NCI-H2171 treated with DMSO at 0.1 percent for 48 hours (cell line): Measurements from ENCODE around the gene TRPV4.
"Not testable (repeated sequence)": the region's sequence is repeated elsewhere in the genome, so short reads cannot be mapped to it uniquely, and the experiment has no call there.

Source experiments
- DNase-seq: peaks from one replicate; lab custom pipeline; 2025; lab: John Stamatoyannopoulos, UW

TRPV4 gene

GRCh38 chr12:109833307-109834189 lies at the start of gene TRPV4:
TSS of gene TRPV4 (minus strand) at chr12:109833398. CDS start at chr12:109814796, 18,602 bp downstream.
- no peak for DNase-seq

DNA sequence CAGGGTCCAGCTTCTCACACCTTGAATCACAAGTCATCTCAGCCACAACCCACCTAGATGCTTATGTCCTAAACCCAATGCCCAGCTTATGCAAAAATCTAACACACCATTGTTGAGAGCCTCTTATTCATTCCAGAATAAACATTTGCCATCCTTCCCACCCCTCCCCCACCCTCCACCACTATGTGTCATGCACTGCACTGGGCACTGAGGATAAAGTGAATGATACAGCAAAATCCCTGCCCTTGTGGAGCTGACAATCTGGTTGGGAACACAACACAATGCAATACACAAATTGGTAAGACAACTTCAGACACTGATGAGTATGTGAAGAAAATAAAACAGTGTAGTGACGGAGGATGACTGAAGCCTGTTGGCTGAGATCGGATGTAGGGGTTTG lies 48.6 kb upstream of the TRPV4 start:
- no peak for DNase-seq

GRCh38 chr12:109880938-109881337 lies 47.7 kb upstream of the TRPV4 start:
- no peak for DNase-seq

- DNase-seq = peak; percentile 82
Measured at GRCh38 chr12:109880043-109880931, 47.1 kb upstream of the TRPV4 start, which contains the start of gene GLTP. TSS of gene GLTP (minus strand) at chr12:109880541. CDS start at chr12:109880374, 167 bp downstream.

DNA sequence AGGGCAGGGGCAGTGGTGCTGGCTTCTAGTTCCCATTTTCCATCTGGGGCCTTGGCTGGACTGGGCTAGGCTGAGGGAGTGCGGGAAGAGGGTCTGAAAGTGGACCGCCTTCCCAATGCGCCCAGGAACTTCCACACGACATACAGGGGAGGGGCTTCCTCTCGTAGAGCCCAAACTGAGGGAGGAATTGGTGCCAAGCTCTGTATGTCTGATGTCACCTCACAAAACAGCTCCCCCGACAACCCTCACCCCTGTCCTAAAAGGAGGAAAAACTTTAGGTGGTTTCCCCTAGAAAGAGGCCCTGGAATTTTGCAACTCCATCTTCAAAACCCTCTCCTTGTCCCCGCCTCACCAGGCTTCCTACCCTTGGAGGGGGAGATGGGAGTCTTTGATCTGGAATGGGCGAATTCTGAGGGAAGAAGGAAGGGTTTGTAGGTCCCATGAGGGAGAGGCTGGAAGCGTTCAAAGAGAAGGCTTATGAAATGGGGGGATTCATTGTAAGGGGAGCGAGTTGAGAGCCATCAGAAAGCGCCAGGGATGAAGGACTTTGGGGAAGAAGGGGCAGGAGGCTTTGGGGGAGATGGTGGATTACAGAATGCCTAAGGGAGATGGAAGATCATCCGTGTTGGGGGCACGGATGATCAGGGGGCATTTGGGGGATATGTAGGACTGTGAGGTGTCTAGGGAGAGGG lies 46.3 kb upstream of the TRPV4 start:
- peak; percentile 28 for DNase-seq

- no peak for DNase-seq
Measured at GRCh38 chr12:109878749-109879148, 45.6 kb upstream of the TRPV4 start.

- DNase-seq = no peak
Measured at GRCh38 chr12:109878247-109878625, 45.0 kb upstream of the TRPV4 start.

DNA sequence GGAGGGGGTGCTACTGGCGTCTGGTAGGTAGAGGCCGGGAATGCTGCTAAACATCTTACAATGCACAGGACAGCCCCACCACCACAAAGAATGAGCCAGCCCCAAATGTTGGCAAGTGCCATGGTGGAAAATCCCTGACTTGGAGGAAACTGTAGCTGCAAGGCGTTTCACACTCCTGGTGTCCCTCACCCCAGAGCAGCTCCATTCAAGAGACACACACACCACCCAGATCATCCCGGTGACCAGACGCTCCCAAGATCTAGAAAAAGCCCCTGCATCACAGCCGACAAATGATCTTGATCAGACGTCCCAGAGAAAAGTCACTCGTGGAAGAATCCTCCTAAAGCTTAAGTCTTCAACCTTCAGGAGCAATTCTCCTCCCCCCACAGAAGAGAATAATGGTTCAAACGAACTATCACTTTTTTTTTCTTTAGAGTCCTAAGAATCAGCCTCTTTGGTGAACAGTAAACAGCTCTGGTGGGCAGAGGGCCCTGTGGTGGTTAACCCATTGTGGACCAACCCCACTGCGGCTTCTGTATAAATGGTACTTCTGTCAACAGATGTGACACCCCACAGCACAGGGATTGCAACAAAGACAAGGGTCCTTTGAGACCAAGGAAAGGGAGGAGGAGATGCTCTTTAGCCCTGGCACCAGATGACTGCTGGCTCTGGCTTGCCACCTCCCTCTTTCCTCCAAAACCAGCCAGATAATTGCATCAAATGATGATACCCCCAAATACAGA lies 44.5 kb upstream of the TRPV4 start:
- DNase-seq = peak; percentile 12

DNA sequence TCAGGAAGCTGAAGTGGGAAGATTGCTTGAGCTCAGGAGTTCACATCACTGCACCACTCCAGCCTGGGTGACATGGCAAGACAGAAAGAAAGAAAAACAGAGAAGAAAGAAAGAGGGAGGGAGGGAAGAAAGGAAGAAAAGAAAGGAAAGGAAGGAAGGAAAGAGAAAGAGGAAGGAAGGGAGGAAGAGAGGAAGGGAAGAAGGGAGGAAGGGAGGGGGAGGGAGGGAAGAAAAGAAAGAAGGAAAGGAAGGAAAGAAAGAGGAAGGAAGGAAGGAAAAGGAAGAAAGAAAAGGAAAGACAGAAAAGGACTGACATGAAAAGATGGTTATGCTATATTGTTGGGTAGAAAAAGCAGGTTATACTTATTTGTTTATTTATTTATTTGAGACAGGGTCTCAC lies 43.2 kb upstream of the TRPV4 start:
- DNase-seq = no peak

GRCh38 chr12:109875572-109876131 lies 42.5 kb upstream of the TRPV4 start:
- peak; percentile 51 for DNase-seq

DNA sequence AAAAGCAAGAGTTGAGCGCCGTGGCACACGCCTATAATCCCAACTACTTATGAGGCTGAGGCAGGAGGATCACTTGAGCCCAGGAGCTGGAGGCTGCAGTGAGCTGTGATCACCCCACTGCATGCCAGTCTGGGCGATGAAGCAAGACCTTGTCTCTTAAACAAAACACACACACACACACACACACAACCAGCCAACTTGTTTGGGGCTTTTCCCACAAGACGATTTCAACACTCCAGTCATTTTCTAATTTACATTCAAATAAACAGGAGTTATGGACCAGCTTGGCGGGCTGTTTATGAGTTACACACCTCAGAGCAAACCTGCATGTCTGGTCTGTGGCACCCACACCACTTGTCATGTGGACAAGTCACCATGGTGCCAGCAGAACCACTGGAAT lies 40.5 kb upstream of the TRPV4 start:
- DNase-seq = no peak

- DNase-seq = no peak
Measured at GRCh38 chr12:109871668-109872314, 38.6 kb upstream of the TRPV4 start.

DNA sequence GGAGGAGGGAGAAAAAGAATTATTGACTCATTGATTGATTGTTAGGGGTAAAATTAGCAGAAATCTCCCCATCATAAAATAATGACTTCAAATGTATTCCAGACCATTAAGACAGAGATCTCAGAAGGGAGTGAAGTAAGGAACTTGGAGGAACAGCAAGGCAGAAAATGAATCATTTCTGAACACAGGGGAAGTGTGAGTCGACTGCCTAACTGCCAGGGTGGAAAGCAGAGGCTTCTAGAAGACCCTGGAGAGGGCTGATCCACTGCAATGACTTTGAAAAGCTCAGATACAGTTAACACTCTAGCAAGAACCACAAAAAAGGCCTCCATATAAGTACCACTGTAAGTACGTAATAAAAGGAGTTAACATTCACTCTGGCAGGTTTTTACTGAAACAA lies 37.5 kb upstream of the TRPV4 start:
- DNase-seq = no peak

DNA sequence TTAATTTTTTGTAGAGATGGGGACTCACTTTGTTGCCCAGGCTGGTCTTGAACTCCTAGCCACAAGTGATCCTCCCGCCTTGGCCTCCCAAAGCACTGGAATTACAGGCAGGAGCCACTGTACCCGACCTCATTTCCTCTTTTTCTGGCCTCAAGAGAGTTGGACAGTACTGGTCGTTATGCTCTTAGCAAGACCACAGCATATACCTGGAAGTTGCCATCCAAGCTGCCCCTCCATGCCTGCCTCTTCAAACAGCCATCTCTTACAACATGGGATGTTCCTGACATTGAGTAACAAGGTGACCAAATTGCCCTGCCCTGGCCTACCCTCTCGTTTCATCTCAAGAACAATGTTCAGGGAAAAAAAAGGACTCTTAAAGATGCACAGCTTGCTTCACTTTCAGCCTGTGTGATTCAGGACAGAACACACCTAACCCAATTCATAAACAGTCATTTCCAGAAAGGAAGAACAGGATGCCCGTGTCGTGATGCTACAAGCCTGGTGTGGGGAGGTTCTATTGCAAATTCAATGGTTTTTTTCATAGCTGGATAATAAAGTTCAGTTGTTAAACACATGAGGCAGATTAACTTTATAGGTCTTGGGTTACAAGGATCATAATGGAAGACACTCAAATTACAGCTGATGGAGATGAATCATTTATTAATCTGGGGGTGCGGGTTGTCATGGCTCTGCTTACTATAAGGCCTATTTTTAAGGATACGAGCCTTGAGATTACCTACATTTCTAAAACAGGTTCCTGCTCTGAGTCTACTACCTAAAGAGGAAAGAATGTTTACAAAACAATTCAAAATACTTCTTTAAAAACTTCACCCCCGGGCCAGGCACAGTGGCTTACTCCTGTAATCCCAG lies 35.2 kb upstream of the TRPV4 start:
- no peak for DNase-seq

DNA sequence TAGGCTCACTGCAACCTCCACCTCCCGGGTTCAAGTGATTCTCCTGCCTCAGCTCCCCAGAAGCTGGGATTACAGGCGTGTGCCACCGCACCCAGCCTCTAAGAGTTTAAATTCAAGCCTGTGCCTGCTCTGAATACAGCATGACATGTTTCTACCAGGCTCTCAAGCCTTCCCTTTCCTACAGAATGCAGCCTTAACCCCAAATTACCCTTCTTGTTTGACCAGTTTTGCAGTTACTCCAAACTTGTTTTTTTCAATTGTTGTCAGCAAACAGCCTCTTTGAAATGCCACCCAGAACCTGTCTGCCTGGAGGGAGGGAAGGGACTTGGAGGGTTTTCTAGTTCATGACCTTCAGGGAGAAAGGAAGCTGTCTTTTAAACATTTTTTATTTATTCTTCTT lies 31.7 kb upstream of the TRPV4 start:
- DNase-seq = no peak

DNA sequence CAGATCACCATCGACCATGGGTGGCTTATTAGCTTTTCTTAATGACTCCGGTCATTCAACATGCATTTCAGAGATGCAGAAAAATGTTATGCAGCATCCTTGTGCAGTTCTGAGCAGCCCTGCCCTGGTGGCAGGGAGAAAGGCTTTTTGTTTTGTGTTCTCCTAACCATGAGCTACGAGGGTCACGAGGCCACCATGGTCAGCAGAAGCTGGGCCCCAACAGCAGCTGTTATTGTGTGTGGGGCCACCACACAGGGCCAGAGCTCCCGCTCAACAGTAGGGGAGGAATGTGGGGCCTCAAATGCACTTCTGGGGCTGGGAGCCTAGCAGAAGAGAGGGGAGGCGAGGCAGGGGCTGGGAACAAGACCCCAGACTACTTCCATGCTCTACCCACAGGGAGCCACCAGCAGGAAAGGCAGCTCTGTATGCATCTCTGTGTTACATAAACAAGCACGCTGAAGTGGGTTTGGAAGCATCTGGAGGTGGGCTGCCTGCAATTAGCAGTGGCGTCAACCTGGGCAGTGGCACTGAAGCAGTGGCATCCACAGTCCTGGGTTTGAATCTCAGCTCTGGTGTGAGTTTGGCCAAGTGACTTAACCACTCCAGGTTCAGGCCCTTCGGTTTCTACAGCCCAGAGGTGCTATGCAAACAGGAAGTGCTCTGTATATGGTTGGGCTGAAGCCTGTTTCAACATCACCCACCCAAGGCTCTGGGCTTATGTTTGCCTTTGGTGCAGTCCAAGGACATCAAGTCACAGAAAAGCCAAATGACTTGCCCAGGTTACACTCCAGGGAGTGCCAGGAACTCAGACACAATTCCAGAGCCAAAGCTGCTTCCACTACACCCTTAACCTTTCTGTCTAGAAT lies 30.9 kb upstream of the TRPV4 start:
- DNase-seq = no peak

- not testable (repeated sequence) for DNase-seq
Measured at GRCh38 chr12:109862491-109862890, 29.3 kb upstream of the TRPV4 start.

- DNase-seq = no peak
Measured at GRCh38 chr12:109861689-109862314, 28.6 kb upstream of the TRPV4 start.
